CD4-positive, alpha-beta T cell treated with Interleukin-21 for 1 hour (primary cell): ENCODE data around the gene KCNIP1.
"Not testable (repeated sequence)": the region's sequence is repeated elsewhere in the genome, so short reads cannot be mapped to it uniquely, and the experiment has no call there.

Experiments
- DNase-seq: peaks from one replicate; pipeline ENCODE4 v3.0.0-alpha.2; 2020

The KCNIP1 gene

DNA sequence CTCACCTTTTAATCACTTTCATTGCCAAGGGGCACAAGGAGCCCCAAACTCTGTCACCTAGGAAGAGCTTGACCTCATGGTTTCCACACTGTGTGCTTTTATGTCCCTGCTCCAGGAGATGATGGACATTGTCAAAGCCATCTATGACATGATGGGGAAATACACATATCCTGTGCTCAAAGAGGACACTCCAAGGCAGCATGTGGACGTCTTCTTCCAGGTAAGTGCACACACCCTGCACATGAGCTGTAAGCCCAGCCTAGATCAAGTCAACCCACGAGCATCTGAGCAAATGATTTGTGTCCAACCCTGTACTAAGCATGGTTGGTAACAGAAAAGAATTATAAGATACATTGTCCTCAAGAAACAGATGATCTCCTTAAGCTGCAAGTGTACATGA, 228.9 kb downstream of the KCNIP1 start:
- DNase-seq = no peak

DNA sequence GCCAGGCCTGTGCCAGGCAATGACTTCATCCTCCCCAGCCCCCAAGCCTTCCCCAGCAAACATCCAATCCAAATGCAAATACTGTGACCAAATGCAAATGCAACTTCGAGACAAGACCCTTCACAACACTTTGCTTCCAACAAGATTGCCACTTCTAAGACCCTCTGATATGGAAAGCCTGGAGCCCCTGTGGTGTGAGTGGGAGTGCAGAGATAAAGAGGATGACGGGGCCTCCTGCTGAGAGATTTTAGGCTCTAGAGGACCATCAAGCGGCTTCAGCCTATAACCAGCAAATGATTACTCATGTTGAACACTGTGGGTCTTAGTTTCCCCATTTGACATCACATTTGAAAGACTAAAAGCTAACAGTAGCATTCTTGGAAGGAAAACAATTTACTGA, 233.1 kb downstream of the KCNIP1 start:
- no peak for DNase-seq

- DNase-seq = no peak
These were observed 233.8 kb downstream of the KCNIP1 start for GRCh38 chr5:170737591-170737990.

DNA sequence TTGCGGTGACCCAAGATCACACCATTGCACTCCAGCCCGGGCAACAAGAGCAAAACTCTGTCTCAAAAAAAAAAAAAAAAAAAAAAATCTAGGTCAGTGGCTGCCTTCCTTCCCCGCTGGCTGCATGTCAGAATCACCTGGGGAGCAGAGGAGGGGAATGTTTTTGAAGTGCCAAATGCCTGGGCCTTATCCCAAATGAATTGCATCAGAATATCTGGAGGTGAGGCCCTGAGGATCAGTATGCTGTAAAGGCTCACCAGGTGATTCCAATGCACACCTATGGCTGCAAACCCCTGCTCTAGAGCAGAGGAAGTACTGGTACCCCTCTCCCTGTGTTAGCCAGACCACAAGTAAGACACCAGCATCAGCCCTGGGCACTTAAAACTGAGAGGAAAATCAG, 235.0 kb downstream of the KCNIP1 start:
- no peak for DNase-seq

- no peak for DNase-seq
These were observed 235.6 kb downstream of the KCNIP1 start for GRCh38 chr5:170739446-170739845.

DNA sequence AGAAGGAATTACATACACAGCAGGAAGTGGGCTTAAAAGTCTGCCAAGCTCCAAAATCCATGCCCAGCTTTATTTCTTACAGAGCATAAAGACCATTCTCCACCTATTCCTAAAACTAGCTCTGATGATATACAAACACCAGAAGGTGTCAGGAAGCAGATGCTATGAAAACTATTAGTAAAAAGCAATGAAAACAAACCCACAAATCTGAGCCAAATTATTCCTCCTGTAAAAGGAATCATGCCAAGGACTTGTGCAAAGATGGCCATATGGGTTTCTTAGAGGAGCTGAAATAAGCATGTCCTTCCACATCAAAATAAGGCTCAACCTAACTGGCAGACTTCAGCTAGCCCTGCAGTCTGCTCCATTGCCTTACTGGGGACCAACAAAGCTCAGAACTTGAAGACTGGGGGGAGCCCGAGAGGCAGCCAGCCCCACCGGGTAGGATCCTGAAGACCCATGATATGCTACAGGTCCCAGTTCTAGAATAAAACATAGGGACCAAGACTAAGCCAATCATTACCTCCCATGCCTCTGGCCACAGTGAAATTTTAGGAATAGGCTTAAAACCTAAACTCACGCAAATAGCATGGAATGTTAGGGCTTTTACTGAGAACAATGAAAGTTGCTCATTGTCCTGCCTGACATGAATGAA, 236.9 kb downstream of the KCNIP1 start:
- DNase-seq = no peak

DNA sequence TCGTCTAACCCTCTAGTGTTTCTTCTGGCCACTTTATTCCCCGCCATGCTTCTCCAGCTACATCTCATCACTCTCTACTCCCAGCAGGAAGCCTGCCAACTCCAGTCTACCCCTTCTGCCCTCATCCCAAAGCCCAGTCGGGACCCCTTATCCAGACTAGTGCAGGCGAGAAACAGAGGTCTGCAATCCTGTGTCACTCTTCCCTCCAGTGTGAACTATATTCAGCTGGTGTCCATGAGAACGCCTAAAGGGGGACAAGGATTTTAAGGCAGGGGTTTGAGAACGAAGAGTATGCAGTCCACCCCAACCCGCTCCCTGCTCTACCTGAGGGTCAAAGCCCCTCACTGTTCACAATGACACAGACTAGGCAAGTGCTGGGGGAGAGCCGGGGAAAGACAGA, 238.0 kb downstream of the KCNIP1 start:
- DNase-seq = no peak

DNA sequence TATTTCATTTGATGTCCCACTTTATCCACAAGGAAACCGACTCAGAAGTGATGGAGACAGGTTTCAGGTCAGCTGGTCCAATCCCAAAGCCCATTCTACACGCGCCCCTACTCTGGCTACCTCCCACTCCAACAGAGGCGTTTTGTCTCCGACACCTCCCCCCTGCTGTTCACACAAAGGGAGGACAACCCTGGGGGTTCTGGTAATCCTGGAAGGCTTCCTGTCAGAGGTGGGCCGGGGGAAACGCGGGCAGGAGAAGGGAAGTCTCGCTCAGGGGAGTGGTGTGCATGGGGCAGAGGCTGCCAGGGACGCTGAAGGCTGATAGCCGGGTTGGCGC, 240.0 kb downstream of the KCNIP1 start:
- DNase-seq = no peak

GRCh38 chr5:170745481-170746071, 241.8 kb downstream of the KCNIP1 start:
- no peak for DNase-seq

DNA sequence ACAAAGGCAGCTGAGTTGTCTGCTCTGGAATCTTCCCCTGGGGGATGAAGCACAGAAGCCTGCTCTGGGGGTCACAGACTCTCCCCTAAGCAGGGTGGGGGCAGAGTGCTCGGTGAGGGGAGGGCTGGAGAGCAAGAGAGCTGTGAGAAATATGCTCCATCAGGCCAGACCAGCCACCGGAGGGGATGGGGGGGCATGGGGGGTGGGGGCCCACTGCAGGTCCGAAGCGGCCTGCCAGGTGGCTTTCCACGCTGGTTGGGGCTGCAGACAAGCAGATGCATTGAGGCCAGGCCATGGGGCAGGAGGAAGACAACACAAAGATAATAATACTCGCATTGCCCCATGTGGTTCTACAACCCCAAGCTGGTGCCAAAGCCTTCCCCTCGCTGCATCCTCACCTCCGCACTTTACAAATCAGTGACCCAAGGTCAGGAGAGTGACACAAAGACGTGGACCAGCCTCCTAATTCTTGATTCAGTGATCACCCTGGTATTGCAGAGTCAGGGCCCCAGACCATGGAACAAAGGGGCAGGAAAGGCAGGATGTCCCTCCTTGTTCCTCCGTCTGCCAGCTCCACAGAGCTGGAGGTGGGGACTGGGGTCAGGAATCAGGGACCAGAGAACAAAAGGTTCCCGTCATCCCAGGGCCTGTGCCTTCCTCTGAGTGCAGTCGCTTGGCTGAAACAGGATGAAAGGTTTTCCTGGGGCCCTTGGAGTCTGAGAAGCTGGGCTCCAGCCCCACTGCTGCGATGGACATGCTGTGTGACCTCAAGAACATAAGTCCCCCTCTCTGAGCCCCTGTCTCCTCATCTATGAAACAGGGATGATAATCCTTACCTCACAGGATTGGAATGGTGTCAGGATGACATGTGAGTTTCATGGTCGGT, 242.5 kb downstream of the KCNIP1 start:
- DNase-seq = no peak

- no peak for DNase-seq
These were observed 243.1 kb downstream of the KCNIP1 start for GRCh38 chr5:170746961-170747340.

DNA sequence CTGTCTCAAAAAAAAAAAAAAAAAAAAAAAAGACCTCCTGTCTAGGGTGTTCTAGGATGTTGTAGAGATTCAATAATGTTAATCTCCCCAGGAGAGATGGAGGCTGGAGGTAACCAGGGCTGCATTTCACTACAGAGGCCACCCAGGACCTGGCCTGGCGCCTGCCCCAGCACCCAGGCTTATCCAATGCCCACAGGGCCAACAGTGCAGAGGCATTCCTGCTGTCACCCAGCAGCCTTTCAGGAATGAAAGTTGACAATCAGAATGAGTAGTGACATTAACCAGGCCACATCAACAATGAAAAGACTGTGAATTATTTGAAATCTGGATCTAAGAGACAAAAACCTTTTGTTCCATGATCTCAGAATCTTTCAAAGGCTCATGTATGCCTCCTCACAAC, 243.5 kb downstream of the KCNIP1 start:
- DNase-seq = no peak

- DNase-seq = no peak
These were observed 244.0 kb downstream of the KCNIP1 start for GRCh38 chr5:170747851-170748250.

GRCh38 chr5:170748951-170749471, 245.2 kb downstream of the KCNIP1 start:
- DNase-seq = no peak

DNA sequence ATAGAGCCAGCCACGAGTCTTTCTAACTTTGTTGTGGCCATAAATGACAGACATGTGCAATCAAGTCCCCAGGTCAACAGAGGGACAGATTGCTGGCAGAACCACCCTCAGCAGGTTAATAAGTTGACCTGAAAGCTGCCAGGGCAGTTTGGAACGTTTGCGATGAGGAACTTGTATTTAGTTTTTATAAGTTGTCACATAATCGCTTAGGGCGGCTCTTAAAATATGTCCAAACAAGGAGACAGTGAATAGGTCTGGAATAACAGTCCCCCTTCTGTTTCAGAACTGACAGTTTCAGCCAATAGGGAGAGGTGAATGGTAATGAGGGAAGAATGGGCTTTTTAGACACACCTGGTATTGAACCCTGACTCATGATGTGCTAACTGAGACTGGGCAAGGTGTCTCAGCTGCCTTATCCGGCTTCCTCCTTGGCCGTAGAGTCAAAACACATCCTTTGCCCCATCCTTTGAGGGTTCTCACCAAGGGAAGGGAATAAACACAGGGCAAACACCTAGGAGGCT, 246.2 kb downstream of the KCNIP1 start:
- no peak for DNase-seq

DNA sequence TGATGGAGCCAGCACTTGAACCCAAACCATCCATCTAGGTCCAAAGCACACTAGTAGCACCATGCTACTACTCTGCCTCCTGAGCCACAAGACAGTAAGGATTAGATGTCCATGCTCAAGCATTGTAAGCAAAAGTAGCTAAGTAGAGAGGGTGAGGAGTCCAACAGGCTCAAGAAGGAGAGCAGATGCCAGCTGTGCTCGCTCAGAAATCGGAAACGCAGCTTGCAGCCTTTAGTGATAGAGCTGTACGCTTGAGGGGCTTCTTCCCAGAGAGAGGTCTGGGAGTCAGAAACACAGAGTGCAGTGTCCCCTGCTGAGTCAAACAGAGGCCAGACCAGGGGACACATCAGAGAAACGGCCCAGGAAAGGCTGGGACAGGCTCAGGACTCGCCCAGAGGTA, 247.0 kb downstream of the KCNIP1 start:
- DNase-seq = no peak

DNA sequence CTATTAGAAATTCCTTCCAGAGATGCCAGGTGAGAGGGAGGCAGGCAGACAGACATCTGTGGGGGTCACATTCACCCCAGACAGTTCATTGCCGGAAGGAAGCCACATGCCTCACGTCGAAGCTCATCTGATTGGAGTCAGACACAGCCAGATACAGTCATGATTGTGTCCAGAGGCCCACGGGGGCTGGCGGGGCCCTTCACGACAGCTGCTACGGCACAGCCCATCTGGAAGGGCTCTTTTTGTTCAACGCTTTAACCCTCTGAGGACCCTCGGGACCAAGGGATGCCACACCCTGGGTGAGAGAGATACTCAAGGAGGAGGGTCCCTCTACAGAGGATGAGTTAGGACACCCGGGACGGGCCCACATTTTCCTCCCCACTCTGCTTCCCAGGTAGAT, 247.8 kb downstream of the KCNIP1 start:
- DNase-seq = no peak

GRCh38 chr5:170752257-170753215, 248.7 kb downstream of the KCNIP1 start:
- no peak for DNase-seq

GRCh38 chr5:170753311-170753710, 249.5 kb downstream of the KCNIP1 start:
- DNase-seq = no peak

DNA sequence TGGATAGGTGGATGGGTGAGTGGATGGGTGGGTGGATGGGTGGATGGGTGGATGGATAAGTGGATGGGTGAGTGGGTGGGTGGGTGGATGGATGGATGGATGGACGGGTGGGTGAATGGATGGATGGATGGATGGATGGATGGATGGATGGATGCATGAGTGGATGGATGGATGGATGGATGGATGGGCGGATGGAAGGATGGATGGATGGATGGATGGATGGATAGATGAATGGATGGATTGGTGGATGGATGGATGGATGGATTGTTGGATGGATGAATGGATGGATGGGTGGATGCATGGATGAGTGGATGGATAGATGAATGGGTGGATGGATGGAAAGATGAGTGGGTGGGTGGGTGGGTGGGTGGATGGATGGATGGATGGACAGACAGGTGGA, 250.7 kb downstream of the KCNIP1 start:
- DNase-seq = not testable (repeated sequence)

- no peak for DNase-seq
These were observed 252.0 kb downstream of the KCNIP1 start for GRCh38 chr5:170755679-170756456.

DNA sequence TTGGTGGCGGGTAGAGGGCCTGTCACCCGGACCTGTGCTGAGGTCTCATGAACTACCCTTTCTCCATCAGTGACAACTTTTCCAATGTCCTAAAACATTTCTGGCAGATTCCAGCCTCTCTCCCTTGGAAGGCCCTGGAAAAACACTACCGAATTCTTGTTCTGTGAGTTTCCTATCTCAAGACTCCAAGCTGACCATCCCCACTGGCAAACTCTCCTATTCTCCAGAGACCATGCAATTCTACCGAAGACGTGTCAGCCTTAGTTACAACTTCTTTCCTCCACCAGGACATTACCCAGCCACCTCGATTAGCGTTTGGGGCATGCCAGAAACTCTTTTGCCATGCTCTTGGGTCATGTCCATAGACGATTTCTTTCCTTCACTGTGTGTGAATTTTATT, 252.9 kb downstream of the KCNIP1 start:
- no peak for DNase-seq
